Brain microvascular endothelial cell (primary cell): ENCODE measurements around the gene IST1.

Source experiments
- DNase-seq: peaks from one replicate; pipeline ENCODE4 v3.0.0-alpha.2; 2020
- H3K27ac ChIP-seq: fragments of 250-450 bp; sonication (Bioruptor Pico); 2 replicates; pipeline ENCODE4 v1.5.1; 2020; ENCODE audit warnings: mild to moderate bottlenecking, moderate library complexity
- H3K27me3 ChIP-seq: fragments of 250-450 bp; sonication (Bioruptor Pico); replicated peaks from 2 replicates; pipeline ENCODE4 v1.5.1; 2020; ENCODE audit warnings: mild to moderate bottlenecking
- H3K36me3 ChIP-seq: fragments of 250-450 bp; sonication (Bioruptor Pico); replicated peaks from 2 replicates; pipeline ENCODE4 v1.5.1; 2020; ENCODE audit warnings: mild to moderate bottlenecking
- H3K4me3 ChIP-seq: 2 replicates; pipeline ENCODE4 v1.5.1; 2011; ENCODE audit warnings: low read depth, mild to moderate bottlenecking, control low read depth, low read length, moderate library complexity
- CTCF ChIP-seq: IDR thresholded peaks from 2 replicates; pipeline ENCODE4 v1.5.1; 2011; ENCODE audit warnings: low read depth, mild to moderate bottlenecking, moderate library complexity, low read length, control low read depth, inconsistent platforms; ENCODE audit errors: missing control alignments
- in situ Hi-C: cut with HindIII; loops from 2 replicates; pipeline ENCODE4 v1.10.0; 2017; ENCODE audit warnings: low sequenced_read_pairs, low pct_ligation_motif_present

Gene IST1

GRCh38 chr16:71869089-71869488, 26.2 kb upstream of the IST1 start:
- no peak for TF ChIP-seq CTCF
- H3K27ac ChIP-seq: no peak overlapping the region
- H3K36me3 ChIP-seq: peaks cover 4% of the 10 kb centered on the region
- in situ Hi-C loops: no loop called here
- H3K4me3 ChIP-seq: no peak overlapping the region
- no peak for DNase-seq
- H3K27me3 ChIP-seq: no peaks in the 10 kb centered on the region

- H3K36me3 ChIP-seq: peaks cover 1% of the 10 kb centered on the region
- H3K4me3 ChIP-seq: no peak overlapping the region
- DNase-seq: no peak
- no peak overlapping the region for H3K27ac ChIP-seq
- in situ Hi-C loops: no loop called here
- TF ChIP-seq CTCF: no peak
- H3K27me3 ChIP-seq: no peaks in the 10 kb centered on the region
Measured at GRCh38 chr16:71870818-71871217, 24.5 kb upstream of the IST1 start.

- in situ Hi-C loops: no loop called here
- Histone ChIP-seq H3K27me3 (no peaks in the 10 kb centered on the region), H3K27ac (no peak overlapping the region), H3K4me3 (no peak overlapping the region), H3K36me3 (peaks cover 2% of the 10 kb centered on the region)
- DNase-seq: no peak
- TF ChIP-seq CTCF: no peak
Measured at GRCh38 chr16:71873199-71873598, 22.1 kb upstream of the IST1 start.

- no peak overlapping the region for H3K27ac ChIP-seq
- H3K27me3 ChIP-seq: no peaks in the 10 kb centered on the region
- peaks cover 2% of the 10 kb centered on the region for H3K36me3 ChIP-seq
- TF ChIP-seq CTCF: no peak
- in situ Hi-C loops: no loop called here
- H3K4me3 ChIP-seq: no peak overlapping the region
- no peak for DNase-seq
Measured at GRCh38 chr16:71878911-71879310, 16.4 kb upstream of the IST1 start.

GRCh38 chr16:71880176-71880575, 15.2 kb upstream of the IST1 start:
- in situ Hi-C loops: no loop called here
- DNase-seq: no peak
- TF ChIP-seq CTCF: no peak
- no peaks in the 10 kb centered on the region for H3K27me3 ChIP-seq
- peaks cover 2% of the 10 kb centered on the region for H3K36me3 ChIP-seq
- H3K27ac ChIP-seq: no peak overlapping the region
- H3K4me3 ChIP-seq: no peak overlapping the region

- peak; percentile 76 for DNase-seq
- no peak overlapping the region for H3K27ac ChIP-seq
- TF ChIP-seq CTCF: peak; percentile 85
- in situ Hi-C loops: no loop called here
- no peaks in the 10 kb centered on the region for H3K36me3 ChIP-seq
- H3K27me3 ChIP-seq: no peaks in the 10 kb centered on the region
- H3K4me3 ChIP-seq: peak overlapping the region; percentile 72
Measured at GRCh38 chr16:71882505-71883167, 12.7 kb upstream of the IST1 start.
